Fibroblast of skin of left biceps (primary cell): ENCODE data around the gene NRDE2.
A peak's percentile ranks its signal among the peaks of the same experiment; 100 is the strongest.

ENCODE experiments used
- DNase-seq, 2 experiments: peaks; one replicate each; pipeline ENCODE4 v3.0.0-alpha.2; 2013; ENCODE audit warnings: low read depth in 2 of 2

Gene NRDE2

GRCh38 chr14:90331497-90332270 is at the start of gene NRDE2:
NRDE2 (minus strand) TSS chr14:90331941; CDS start chr14:90331904, 37 bp downstream.
- peak; percentile 92 to 94 for DNase-seq

GRCh38 chr14:90381011-90381786 is 49.5 kb upstream of the NRDE2 start:
- DNase-seq = peak; percentile 76 to 83

- DNase-seq = no peak
Observed at GRCh38 chr14:90379106-90379505, 47.4 kb upstream of the NRDE2 start.

- DNase-seq = no peak
Observed at GRCh38 chr14:90378249-90378648, 46.5 kb upstream of the NRDE2 start.

GRCh38 chr14:90375934-90376333 is 44.2 kb upstream of the NRDE2 start:
- DNase-seq = no peak

- no peak for DNase-seq
Observed at GRCh38 chr14:90374813-90375212, 43.1 kb upstream of the NRDE2 start.

- no peak for DNase-seq
Observed at GRCh38 chr14:90373887-90374286, 42.1 kb upstream of the NRDE2 start.

- no peak for DNase-seq
Observed at GRCh38 chr14:90368946-90369721, 37.4 kb upstream of the NRDE2 start.

GRCh38 chr14:90362558-90362896 is 30.8 kb upstream of the NRDE2 start:
- DNase-seq = no peak

GRCh38 chr14:90361865-90362557 is 30.3 kb upstream of the NRDE2 start:
- no peak for DNase-seq

GRCh38 chr14:90358359-90358758 is 26.6 kb upstream of the NRDE2 start:
- no peak for DNase-seq

GRCh38 chr14:90356925-90357324 is 25.2 kb upstream of the NRDE2 start:
- no peak for DNase-seq

GRCh38 chr14:90355540-90356518 is 24.1 kb upstream of the NRDE2 start:
- DNase-seq = no peak

GRCh38 chr14:90354551-90355298 is 23.0 kb upstream of the NRDE2 start:
- no peak for DNase-seq

GRCh38 chr14:90349739-90350138 is 18.0 kb upstream of the NRDE2 start:
- DNase-seq = no peak

- no peak for DNase-seq
Observed at GRCh38 chr14:90348270-90348669, 16.5 kb upstream of the NRDE2 start.

GRCh38 chr14:90345239-90345557 is 13.5 kb upstream of the NRDE2 start:
- DNase-seq = no peak

- no peak for DNase-seq
Observed at GRCh38 chr14:90344331-90345238, 12.8 kb upstream of the NRDE2 start.

- no peak for DNase-seq
Observed at GRCh38 chr14:90342327-90342726, 10.6 kb upstream of the NRDE2 start.
